ENCODE results near the gene STUM.
"Not testable (repeated sequence)": the region's sequence is repeated elsewhere in the genome, so short reads cannot be mapped to it uniquely, and the experiment has no call there.

Gene STUM

GRCh38 chr1:226638608-226639007 lies 90.0 kb downstream of the STUM start:
- no peak for DNase-seq (ENCODE audit: low read depth, low spot score)

DNA sequence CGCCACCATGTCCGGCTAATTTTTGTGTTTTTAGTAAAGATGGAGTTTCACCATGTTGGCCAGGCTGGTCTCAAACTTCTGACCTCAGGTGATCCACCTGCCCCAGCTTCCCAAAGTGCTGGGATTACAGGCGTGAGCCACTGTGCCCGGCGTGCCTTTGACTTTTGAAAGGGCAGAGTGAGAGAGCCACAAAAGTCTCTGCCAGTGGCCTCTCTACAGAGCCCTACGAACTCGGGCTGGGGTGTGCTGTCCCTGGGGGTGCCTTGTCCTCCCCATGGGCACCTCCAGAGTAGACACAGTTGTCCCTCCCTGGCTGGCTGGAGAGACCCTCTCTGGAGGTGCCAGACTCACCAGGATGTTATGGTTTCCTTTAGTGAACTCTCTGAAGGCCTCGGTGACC lies 90.6 kb downstream of the STUM start:
- not testable (repeated sequence) for DNase-seq (ENCODE audit: low read depth, low spot score)

DNA sequence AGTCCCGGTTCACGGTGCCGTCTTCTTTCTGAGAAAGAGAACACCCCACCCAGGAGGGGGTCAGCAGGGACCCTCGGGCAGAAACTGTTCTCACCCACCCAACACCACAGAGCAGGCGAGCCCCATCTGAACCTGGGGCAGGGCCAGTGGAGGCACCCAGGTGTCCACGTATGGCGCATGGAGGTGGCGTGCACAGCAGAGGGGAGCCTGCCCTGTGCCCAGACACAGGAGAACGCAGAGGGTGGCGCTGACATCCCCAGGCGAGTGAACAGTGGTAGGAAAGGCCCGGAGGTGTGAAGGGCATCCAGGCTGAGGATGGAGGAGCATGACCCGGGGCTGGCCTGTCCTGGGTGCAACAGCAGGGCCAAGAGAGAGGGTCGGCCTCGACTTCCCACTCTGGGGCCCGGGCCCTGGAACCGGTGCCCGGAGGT lies 91.1 kb downstream of the STUM start:
- no peak for DNase-seq (ENCODE audit: low read depth, low spot score)

DNA sequence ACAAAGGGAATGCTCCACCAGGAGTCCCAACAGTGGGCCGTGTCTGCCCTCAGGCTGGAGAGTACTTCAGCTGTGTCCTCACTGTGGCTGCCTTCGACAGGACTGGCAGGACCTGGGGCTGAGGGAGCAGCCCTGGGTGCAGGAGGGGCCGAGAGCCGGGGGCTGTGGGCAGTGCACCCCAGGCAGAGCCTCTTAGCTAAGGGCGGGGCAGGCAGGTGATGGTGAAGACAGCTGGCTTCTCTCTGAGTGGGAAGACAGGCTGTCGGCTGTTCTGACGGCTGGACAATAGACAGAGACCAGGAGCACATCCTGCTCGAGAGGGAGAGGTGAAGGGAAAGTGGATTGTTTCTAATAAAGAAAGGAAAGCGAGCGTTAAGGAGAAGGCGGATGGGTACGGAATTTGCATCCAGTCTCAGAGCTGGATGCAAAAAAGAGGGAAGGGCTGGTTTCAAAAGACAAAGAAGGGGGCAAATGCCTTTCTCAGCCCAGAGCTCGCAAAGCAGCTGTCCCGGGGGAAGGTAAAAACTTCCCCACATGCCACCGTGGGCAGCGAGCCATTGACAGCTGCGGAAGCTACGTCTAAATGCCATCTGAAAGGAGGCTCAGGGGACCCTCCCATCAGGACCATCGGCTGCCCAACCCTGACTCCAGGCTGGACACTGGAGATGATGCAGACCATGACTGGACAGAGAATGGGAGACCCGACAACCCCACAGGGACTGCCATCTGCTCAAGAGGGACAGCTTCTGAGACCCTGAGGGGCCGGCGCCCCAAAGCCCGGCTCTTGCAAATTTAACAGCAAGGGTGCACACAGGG lies 92.0 kb downstream of the STUM start:
- no peak for DNase-seq (ENCODE audit: low read depth, low spot score)

- DNase-seq (ENCODE audit: low read depth, low spot score) = no peak
Observed at GRCh38 chr1:226641671-226642231, 93.2 kb downstream of the STUM start.

DNA sequence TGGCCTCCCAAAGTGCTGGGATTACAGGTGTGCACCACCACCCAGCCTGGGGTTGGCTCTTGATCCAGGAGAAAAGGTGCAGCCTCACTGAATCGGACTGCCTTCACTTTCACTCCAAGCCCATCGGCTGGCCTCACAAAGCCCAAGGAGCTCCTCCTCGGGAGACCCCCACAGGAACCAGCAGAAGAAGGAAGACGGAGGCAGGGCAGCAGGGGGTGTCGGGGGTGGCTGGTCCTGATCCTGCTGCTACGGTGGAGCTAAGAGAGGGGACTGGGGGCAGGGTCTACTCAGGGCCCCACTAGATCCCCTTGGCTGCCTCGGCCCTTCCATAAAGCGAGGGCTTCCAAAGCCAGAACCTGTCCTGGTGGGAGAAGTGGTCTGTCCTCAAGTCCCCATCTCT lies 93.9 kb downstream of the STUM start:
- DNase-seq (ENCODE audit: low read depth, low spot score) = no peak

DNA sequence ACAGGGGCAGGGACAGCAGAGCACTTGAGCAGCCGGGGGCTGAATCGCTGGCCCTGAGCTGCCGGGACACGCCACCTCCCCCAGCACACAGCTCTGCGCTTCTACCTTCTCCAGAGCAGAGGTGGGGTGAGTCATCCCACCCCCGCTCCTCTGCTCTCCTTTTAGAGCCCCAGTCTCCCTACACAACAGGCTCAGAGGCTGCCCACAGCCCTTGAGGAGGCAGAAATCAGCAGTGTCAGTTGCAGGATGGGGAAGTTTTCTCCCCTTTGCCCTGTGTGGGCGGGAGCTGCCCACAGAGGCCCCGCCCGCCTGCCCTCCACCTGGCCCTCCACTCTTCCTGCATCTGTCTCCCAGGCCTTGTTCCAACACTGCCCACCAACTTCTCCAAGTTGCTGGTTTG lies 94.6 kb downstream of the STUM start:
- DNase-seq (ENCODE audit: low read depth, low spot score) = no peak

GRCh38 chr1:226643611-226644540 lies 95.3 kb downstream of the STUM start:
- no peak for DNase-seq (ENCODE audit: low read depth, low spot score)

- no peak for DNase-seq (ENCODE audit: low read depth, low spot score)
Observed at GRCh38 chr1:226644541-226645176, 96.1 kb downstream of the STUM start.

GRCh38 chr1:226645279-226645976 lies 96.9 kb downstream of the STUM start:
- DNase-seq (ENCODE audit: low read depth, low spot score) = no peak

DNA sequence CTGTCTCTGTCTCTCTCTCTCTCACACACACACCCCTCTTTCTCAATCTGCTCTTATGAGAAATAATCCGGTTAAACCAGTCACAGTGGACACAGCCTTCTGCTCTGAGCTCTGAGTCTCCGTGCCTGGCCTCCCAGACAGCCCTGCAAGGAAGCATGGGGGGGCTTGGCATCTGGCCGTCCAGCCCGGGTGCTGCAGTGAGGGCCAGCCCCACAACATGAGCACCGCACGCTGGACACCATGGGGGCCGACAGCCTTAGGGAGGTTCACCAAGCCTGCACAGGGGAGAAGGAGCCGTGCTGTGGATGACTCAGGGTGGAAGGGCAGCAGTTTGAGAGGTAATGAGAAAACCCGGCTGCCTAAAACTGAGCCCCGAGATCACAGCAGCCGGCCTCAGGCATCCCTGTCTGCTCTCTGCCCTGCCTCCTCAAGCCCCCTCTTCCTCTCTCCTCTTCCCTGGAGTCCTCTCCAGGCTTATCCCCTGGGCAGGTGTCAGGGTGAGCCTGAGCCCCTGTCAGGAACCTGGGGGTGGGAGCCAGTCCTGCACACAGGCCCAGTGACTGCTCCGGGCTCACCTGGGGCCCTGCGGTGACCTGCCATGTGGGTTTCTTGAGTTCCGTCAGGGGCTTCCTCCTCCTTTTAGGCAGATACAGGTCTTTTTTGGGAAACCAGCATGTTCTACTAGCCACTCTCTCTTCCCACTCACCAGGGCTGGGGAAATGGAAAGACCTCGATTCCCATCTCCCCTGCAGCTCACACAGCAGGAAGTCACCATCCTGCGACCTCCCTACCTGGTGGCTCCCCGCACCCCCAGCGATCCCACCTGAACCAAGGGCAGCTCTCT lies 97.7 kb downstream of the STUM start:
- DNase-seq (ENCODE audit: low read depth, low spot score) = no peak

- no peak for DNase-seq (ENCODE audit: low read depth, low spot score)
Observed at GRCh38 chr1:226646870-226647449, 98.4 kb downstream of the STUM start.

DNA sequence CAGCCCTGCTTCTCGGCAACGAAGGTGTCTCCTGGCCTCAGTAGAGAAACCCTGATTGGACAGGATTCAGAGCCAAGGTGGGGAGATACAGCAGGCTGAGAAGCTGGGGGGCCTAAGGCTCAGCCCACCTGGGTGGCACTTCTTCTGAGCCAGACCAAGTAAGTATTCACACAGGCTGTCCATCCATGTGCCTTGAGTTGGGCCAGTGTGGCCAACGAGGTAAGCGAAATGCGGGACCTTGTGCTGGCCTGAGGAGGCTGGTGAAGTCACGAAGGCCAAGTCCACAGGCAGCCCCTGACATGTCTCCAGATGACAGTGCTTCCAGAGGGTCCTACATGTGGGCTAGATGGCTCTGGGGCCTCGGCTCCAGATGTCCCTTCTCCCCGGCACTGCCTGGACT lies 99.2 kb downstream of the STUM start:
- no peak for DNase-seq (ENCODE audit: low read depth, low spot score)

DNA sequence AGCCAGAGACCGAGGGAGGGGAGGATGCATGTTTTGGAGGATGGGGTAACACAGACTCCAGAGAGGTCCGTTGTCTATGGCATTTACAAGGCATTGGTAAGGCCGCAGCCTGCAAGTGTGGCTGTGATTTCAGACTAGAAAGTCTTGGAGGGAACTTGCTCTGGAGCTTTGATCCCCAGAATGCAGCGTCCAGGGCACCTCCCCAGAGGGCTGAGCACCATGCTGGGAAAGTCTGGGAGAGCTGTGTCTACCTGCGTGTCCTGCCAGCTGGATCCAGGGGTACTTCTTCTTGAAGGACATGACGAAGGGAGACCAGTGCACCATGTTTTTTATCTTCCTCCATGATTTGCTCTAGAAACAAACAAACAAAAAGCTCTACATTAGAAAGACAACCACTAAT lies 99.9 kb downstream of the STUM start:
- DNase-seq (ENCODE audit: low read depth, low spot score) = no peak

DNA sequence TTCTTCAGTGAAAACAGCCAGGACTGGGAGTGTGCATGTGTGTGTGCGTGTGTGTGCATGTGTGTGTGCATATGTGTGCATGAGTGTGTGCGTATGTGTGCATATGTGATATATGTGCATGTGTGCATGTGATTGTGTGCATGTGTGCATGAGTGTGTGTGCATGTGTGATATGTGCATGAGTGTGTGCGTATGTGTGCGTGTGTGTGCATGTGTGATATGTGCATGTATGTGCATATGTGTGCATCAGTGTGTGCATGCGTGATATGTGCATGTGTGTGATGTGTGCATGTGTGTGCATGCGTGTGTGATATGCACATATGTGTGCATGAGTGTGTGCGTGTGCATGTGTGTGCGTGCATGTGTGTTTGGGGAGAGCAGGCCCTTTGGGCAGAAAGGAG lies 100.7 kb downstream of the STUM start:
- DNase-seq (ENCODE audit: low read depth, low spot score) = no peak

DNA sequence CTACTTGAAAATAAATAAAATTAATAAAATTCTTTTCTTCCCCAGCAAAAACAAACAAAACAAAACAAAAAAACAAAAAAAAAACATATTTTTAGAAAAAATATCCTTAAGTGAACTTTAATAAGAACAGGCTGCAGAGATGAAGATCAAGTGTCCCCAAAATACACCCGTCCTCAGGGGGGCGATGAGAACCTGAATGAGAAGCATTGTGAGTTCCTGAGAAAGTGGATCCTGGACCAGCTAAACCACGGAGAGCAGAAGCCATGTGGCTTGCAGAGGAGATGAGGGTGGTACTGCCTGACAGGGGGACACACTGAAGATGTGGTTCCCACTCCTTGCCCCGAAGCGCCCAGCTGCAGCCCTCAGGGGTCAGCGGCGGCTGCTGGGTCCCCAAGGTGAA lies 101.2 kb downstream of the STUM start:
- no peak for DNase-seq (ENCODE audit: low read depth, low spot score)

GRCh38 chr1:226650236-226650841 lies 101.8 kb downstream of the STUM start:
- DNase-seq (ENCODE audit: low read depth, low spot score) = no peak

- no peak for DNase-seq (ENCODE audit: low read depth, low spot score)
Observed at GRCh38 chr1:226651041-226651731, 102.6 kb downstream of the STUM start.

GRCh38 chr1:226651732-226652105 lies 103.2 kb downstream of the STUM start:
- no peak for DNase-seq (ENCODE audit: low read depth, low spot score)

Data from iPS DF 19.7 (cell line).